ENCODE measurements around the gene CHCHD6. TPM values are rescaled to one million over a fixed set of nuclear protein-coding genes. Genes with fewer than 3 reads are reported as not detected.

CHCHD6 gene
- total and polyA plus RNA-seq, 4 donors, result 2.0 to 5.1 (median 3.9) TPM

DNA sequence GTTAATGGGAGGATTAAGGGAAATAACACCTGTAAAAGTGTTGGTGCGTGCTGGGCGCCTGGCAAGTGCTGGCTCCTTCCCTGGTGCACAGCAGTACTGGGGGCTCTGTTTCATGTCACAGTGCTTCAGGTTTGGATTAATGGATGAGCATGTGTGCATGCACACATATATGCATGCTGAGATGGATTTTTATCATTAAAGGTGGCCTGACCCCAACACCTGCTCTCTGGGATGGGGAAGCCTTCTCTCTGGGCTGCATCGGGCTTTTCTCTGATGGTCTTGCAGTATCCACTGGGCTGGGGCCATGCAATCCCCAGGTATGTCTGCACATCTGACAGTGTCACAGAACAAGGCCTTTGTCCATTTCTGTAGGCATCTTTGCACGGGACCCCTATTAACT lies 151.3 kb downstream of the CHCHD6 start:
- WGBS, result 96% methylated on average over 4 of the region's 4 CpGs
- TF ChIP-seq JUND (IDR thresholded peaks at IDR 0.05) (no peak), RAD21 (IDR thresholded peaks at IDR 0.05) (no peak), HNF4A (conservative IDR thresholded peaks at IDR 0.05) (no peak)
- TF ChIP-seq, protein P1, sequence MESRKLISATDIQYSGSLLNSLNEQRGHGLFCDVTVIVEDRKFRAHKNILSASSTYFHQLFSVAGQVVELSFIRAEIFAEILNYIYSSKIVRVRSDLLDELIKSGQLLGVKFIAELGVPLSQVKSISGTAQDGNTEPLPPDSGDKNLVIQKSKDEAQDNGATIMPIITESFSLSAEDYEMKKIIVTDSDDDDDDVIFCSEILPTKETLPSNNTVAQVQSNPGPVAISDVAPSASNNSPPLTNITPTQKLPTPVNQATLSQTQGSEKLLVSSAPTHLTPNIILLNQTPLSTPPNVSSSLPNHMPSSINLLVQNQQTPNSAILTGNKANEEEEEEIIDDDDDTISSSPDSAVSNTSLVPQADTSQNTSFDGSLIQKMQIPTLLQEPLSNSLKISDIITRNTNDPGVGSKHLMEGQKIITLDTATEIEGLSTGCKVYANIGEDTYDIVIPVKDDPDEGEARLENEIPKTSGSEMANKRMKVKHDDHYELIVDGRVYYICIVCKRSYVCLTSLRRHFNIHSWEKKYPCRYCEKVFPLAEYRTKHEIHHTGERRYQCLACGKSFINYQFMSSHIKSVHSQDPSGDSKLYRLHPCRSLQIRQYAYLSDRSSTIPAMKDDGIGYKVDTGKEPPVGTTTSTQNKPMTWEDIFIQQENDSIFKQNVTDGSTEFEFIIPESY (IDR thresholded peaks at IDR 0.05), result no peak

DNA sequence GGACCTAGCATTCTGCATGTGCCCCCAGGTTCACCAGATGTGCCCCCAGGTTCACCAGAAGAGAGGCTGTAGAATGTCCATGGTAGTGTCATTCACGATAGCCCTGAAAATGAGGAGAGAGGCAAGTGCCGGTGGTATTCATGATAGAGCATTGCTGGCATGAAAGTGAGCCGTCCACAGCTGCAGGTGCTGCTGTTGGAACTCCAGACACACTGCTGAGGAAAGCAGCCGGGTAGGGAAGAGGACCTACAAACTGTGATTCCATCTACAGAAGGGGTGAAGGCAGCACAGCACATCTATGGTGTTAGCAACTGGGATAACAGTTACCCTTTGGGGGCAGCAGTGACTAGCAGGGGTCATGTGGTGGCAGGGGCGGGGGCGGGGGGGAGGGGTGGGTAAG lies 153.9 kb downstream of the CHCHD6 start:
- H3K27me3 ChIP-seq (ENCODE audit: control insufficient read depth in 4 of 4, insufficient read depth in 4 of 4, low read length in 3 of 4), result no peaks in the 10 kb centered on the region
- H3K36me3 ChIP-seq (ENCODE audit: control insufficient read depth in 4 of 4, insufficient read depth in 3 of 4, low read depth in 1 of 4, low read length in 3 of 4), result peaks cover 0 to 3% (median 0%) of the 10 kb centered on the region in 4 donors
- 97% methylated on average over 6 of the region's 6 CpGs for WGBS
- H3K9ac ChIP-seq (ENCODE audit: low read depth in 1 of 2, low read length in 2 of 2), result no peak overlapping the region
- H3K9me3 ChIP-seq (ENCODE audit: control insufficient read depth in 4 of 4, low read length in 3 of 4), result no peaks in the 10 kb centered on the region
- H3K4me3 ChIP-seq (ENCODE audit: low read depth in 1 of 3, low read length in 3 of 3), result no peak overlapping the region
- no peaks in the 10 kb centered on the region for H3K4me1 ChIP-seq (ENCODE audit: control insufficient read depth in 4 of 4, insufficient read depth in 4 of 4, low read length in 3 of 4)
- TF ChIP-seq RXRA (IDR thresholded peaks at IDR 0.05), result no peak
- TF ChIP-seq, protein P2, sequence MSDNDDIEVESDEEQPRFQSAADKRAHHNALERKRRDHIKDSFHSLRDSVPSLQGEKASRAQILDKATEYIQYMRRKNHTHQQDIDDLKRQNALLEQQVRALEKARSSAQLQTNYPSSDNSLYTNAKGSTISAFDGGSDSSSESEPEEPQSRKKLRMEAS (IDR thresholded peaks at IDR 0.05), result no peak
- no peak for DNase-seq (ENCODE audit: low spot score)
- no peak overlapping the region for H3K27ac ChIP-seq (ENCODE audit: low read depth in 1 of 2, low read length in 2 of 2)

More for the DNA sequence above, 151.3 kb downstream of the CHCHD6 start:
- no peak for DNase-seq (ENCODE audit: low spot score)
- H3K4me1 ChIP-seq (ENCODE audit: control insufficient read depth in 4 of 4, insufficient read depth in 4 of 4, low read length in 3 of 4), result no peaks in the 10 kb centered on the region
- peaks cover 0 to 3% (median 0%) of the 10 kb centered on the region in 4 donors for H3K36me3 ChIP-seq (ENCODE audit: control insufficient read depth in 4 of 4, insufficient read depth in 3 of 4, low read depth in 1 of 4, low read length in 3 of 4)
- H3K9me3 ChIP-seq (ENCODE audit: control insufficient read depth in 4 of 4, low read length in 3 of 4), result no peaks in the 10 kb centered on the region
- no peak overlapping the region for H3K27ac ChIP-seq (ENCODE audit: low read depth in 1 of 2, low read length in 2 of 2)
- no peaks in the 10 kb centered on the region for H3K27me3 ChIP-seq (ENCODE audit: control insufficient read depth in 4 of 4, insufficient read depth in 4 of 4, low read length in 3 of 4)
- no peak overlapping the region for H3K9ac ChIP-seq (ENCODE audit: low read depth in 1 of 2, low read length in 2 of 2)
- no peak overlapping the region for H3K4me3 ChIP-seq (ENCODE audit: low read depth in 1 of 3, low read length in 3 of 3)

DNA sequence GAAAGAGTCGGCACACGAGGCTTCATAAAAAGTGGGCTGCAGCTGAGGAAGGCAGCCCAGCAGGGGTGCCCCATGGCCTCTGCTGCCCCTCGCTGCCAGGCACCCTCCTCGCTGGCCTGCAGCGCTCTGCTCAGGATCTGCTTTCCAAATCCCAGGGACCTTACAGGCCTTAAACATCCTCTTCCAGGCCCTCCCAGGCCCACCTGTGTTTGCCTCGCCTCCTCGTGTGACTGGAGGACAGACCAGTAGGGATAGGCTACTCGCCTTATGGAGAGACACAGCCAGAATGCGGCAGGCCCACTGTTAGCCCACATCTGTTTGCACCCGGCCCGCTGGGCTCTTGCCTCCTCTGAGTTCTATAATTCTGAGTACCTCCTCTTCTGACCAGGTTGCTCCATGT lies 154.4 kb downstream of the CHCHD6 start:
- Histone ChIP-seq H3K4me1 (ENCODE audit: control insufficient read depth in 4 of 4, insufficient read depth in 4 of 4, low read length in 3 of 4) (no peaks in the 10 kb centered on the region), H3K27me3 (ENCODE audit: control insufficient read depth in 4 of 4, insufficient read depth in 4 of 4, low read length in 3 of 4) (no peaks in the 10 kb centered on the region), H3K9me3 (ENCODE audit: control insufficient read depth in 4 of 4, low read length in 3 of 4) (no peaks in the 10 kb centered on the region), H3K27ac (ENCODE audit: low read depth in 1 of 2, low read length in 2 of 2) (no peak overlapping the region), H3K4me3 (ENCODE audit: low read depth in 1 of 3, low read length in 3 of 3) (no peak overlapping the region), H3K9ac (ENCODE audit: low read depth in 1 of 2, low read length in 2 of 2) (no peak overlapping the region), H3K36me3 (ENCODE audit: control insufficient read depth in 4 of 4, insufficient read depth in 3 of 4, low read depth in 1 of 4, low read length in 3 of 4) (peaks cover 0 to 3% (median 0%) of the 10 kb centered on the region in 4 donors)
- WGBS, result 95% methylated on average over 11 of the region's 11 CpGs
- no peak for TF ChIP-seq GABPA (IDR thresholded peaks at IDR 0.05 in 1 of 2, conservative IDR thresholded peaks at IDR 0.05 in 1 of 2)
- no peak for TF ChIP-seq RXRA (IDR thresholded peaks at IDR 0.05)
- no peak for TF ChIP-seq EGR1 (IDR thresholded peaks at IDR 0.05; ENCODE audit: low read depth in 2 of 2)
- no peak for TF ChIP-seq TAF1 (conservative IDR thresholded peaks at IDR 0.05)
- no peak for TF ChIP-seq FOXA2 (IDR thresholded peaks at IDR 0.05)
- TF ChIP-seq, protein P3, sequence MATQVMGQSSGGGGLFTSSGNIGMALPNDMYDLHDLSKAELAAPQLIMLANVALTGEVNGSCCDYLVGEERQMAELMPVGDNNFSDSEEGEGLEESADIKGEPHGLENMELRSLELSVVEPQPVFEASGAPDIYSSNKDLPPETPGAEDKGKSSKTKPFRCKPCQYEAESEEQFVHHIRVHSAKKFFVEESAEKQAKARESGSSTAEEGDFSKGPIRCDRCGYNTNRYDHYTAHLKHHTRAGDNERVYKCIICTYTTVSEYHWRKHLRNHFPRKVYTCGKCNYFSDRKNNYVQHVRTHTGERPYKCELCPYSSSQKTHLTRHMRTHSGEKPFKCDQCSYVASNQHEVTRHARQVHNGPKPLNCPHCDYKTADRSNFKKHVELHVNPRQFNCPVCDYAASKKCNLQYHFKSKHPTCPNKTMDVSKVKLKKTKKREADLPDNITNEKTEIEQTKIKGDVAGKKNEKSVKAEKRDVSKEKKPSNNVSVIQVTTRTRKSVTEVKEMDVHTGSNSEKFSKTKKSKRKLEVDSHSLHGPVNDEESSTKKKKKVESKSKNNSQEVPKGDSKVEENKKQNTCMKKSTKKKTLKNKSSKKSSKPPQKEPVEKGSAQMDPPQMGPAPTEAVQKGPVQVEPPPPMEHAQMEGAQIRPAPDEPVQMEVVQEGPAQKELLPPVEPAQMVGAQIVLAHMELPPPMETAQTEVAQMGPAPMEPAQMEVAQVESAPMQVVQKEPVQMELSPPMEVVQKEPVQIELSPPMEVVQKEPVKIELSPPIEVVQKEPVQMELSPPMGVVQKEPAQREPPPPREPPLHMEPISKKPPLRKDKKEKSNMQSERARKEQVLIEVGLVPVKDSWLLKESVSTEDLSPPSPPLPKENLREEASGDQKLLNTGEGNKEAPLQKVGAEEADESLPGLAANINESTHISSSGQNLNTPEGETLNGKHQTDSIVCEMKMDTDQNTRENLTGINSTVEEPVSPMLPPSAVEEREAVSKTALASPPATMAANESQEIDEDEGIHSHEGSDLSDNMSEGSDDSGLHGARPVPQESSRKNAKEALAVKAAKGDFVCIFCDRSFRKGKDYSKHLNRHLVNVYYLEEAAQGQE (IDR thresholded peaks at IDR 0.05), result no peak
- no peak for DNase-seq (ENCODE audit: low spot score)

All from liver (tissue), 9 donors.